Measurements from ENCODE around the gene ICAM1. TPM values are rescaled to one million over a fixed set of nuclear protein-coding genes. Genes with fewer than 3 reads are reported as not detected.

The ICAM1 gene
- total and polyA plus RNA-seq, 2 of the 13 experiments (the other 11 are each of a cell fraction or from before 2014, with no cell fraction given), result 37.9 to 98.4 TPM

DNA sequence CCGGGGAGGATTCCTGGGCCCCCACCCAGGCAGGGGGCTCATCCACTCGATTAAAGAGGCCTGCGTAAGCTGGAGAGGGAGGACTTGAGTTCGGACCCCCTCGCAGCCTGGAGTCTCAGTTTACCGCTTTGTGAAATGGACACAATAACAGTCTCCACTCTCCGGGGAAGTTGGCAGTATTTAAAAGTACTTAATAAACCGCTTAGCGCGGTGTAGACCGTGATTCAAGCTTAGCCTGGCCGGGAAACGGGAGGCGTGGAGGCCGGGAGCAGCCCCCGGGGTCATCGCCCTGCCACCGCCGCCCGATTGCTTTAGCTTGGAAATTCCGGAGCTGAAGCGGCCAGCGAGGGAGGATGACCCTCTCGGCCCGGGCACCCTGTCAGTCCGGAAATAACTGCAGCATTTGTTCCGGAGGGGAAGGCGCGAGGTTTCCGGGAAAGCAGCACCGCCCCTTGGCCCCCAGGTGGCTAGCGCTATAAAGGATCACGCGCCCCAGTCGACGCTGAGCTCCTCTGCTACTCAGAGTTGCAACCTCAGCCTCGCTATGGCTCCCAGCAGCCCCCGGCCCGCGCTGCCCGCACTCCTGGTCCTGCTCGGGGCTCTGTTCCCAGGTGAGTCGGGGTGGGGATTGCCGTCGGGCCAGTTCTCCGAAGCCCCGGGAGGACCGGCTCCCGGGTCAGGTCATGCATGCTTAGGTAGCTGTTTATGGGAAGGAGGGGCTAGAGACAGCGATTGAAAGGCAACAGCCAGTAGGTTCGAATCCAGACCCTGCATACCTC, at the start of gene ICAM1 (continued):
- no peak for TF ChIP-seq ZBTB4 (CRISPR knock-in tag; IDR thresholded peaks at IDR 0.05; ENCODE audit: borderline replicate concordance)
- TF ChIP-seq ZNF468 (CRISPR knock-in tag; IDR thresholded peaks at IDR 0.05), result no peak
- peak; percentile 92; the same call in 1 of the 2 replicates for TF ChIP-seq FOXC1 (CRISPR knock-in tag; IDR thresholded peaks at IDR 0.05; ENCODE audit: borderline replicate concordance)
- peak; percentile 66; the same call in 1 of the 2 replicates for TF ChIP-seq ZNF558 (CRISPR knock-in tag; IDR thresholded peaks at IDR 0.05; ENCODE audit: borderline replicate concordance)
- TF ChIP-seq, protein P1, sequence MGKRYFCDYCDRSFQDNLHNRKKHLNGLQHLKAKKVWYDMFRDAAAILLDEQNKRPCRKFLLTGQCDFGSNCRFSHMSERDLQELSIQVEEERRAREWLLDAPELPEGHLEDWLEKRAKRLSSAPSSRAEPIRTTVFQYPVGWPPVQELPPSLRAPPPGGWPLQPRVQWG (CRISPR knock-in tag; IDR thresholded peaks at IDR 0.05; ENCODE audit: borderline replicate concordance, low read depth), result no peak
- no peak for TF ChIP-seq TCF7 (IDR thresholded peaks at IDR 0.05; ENCODE audit: low read depth)
- peak; percentile 72 for TF ChIP-seq PHF20 (CRISPR knock-in tag; IDR thresholded peaks at IDR 0.05)
- TF ChIP-seq GLI4 (CRISPR knock-in tag; IDR thresholded peaks at IDR 0.05; ENCODE audit: borderline replicate concordance), result no peak; the same call in 1 of the 2 replicates
- peak; percentile 84 for TF ChIP-seq ZBTB25 (CRISPR knock-in tag; IDR thresholded peaks at IDR 0.05)
- no peak for TF ChIP-seq ZNF343 (CRISPR knock-in tag; IDR thresholded peaks at IDR 0.05)
- TF ChIP-seq HIVEP1 (CRISPR knock-in tag; IDR thresholded peaks at IDR 0.05), result peak; percentile 94
- no peak for TF ChIP-seq KAT2B (IDR thresholded peaks at IDR 0.05; ENCODE audit: borderline replicate concordance, low read depth, low read length)
- TF ChIP-seq NFYC (CRISPR knock-in tag; IDR thresholded peaks at IDR 0.05), result no peak; the same call in 1 of the 2 replicates
- TF ChIP-seq SALL1 (CRISPR knock-in tag; IDR thresholded peaks at IDR 0.05), result peak; percentile 93
- no peak for TF ChIP-seq MTF1 (CRISPR knock-in tag; IDR thresholded peaks at IDR 0.05)
- TF ChIP-seq ZNF251 (CRISPR knock-in tag; IDR thresholded peaks at IDR 0.05), result no peak
- peak; percentile 74 for TF ChIP-seq ZNF121 (CRISPR knock-in tag; IDR thresholded peaks at IDR 0.05)
- TF ChIP-seq ZNF367 (CRISPR knock-in tag; IDR thresholded peaks at IDR 0.05; ENCODE audit: borderline replicate concordance), result 0 out of 2 replicates have a peak, but pooled peaks have one; percentile 18
- TF ChIP-seq ZNF280D (CRISPR knock-in tag; IDR thresholded peaks at IDR 0.05), result peak; percentile 90
- TF ChIP-seq ZNF556 (CRISPR knock-in tag; IDR thresholded peaks at IDR 0.05; ENCODE audit: borderline replicate concordance), result no peak; the same call in 1 of the 2 replicates

Measured in HepG2 (cell line).